Measurements from ENCODE around the gene ZNF804A.

GRCh38 chr2:184683911-184684310 lies 85.6 kb downstream of the ZNF804A start:
- TF ChIP-seq, protein P1, sequence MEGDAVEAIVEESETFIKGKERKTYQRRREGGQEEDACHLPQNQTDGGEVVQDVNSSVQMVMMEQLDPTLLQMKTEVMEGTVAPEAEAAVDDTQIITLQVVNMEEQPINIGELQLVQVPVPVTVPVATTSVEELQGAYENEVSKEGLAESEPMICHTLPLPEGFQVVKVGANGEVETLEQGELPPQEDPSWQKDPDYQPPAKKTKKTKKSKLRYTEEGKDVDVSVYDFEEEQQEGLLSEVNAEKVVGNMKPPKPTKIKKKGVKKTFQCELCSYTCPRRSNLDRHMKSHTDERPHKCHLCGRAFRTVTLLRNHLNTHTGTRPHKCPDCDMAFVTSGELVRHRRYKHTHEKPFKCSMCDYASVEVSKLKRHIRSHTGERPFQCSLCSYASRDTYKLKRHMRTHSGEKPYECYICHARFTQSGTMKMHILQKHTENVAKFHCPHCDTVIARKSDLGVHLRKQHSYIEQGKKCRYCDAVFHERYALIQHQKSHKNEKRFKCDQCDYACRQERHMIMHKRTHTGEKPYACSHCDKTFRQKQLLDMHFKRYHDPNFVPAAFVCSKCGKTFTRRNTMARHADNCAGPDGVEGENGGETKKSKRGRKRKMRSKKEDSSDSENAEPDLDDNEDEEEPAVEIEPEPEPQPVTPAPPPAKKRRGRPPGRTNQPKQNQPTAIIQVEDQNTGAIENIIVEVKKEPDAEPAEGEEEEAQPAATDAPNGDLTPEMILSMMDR (IDR thresholded peaks at IDR 0.05): no peak
- TF ChIP-seq POLR2A (IDR thresholded peaks at IDR 0.05) (no peak), EP300 (IDR thresholded peaks at IDR 0.05) (no peak)
